ENCODE data around the gene SMURF1.

DNA sequence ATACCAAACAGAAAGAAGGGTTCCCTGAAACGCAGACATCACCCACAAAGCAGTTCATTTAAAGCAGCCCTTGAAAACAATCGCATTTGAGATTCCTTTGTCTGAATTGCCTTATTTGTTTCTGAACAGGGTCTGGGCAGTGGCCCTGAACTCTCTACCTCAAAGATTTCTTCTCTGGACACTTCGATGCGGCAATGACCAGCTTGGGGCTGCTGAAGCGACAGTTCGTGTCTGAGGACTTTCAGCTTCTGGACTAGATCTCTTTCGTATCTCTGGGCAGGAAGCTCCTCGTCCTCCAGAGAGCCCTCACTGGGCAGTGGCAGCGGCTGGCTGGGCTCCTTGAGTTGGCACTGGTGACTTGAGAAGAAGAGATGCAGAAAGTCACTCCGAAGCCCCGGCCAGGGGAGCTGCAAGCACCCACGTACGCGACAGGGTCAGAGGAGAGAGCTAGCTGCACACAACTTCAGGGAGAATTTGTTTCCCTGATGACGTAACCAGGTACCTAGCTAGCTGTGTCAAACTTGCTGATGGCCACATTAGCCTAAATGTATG is 96.3 kb downstream of the SMURF1 start:
- TF ChIP-seq PATZ1 (CRISPR knock-in tag; IDR thresholded peaks at IDR 0.05; ENCODE audit: borderline replicate concordance): no peak
- TF ChIP-seq PPARA (CRISPR knock-in tag; IDR thresholded peaks at IDR 0.05; ENCODE audit: borderline replicate concordance): no peak
- no peak for TF ChIP-seq ZFP30 (CRISPR knock-in tag; IDR thresholded peaks at IDR 0.05)
- no peak for TF ChIP-seq ZFP3 (CRISPR knock-in tag; IDR thresholded peaks at IDR 0.05)
- TF ChIP-seq, protein P1, sequence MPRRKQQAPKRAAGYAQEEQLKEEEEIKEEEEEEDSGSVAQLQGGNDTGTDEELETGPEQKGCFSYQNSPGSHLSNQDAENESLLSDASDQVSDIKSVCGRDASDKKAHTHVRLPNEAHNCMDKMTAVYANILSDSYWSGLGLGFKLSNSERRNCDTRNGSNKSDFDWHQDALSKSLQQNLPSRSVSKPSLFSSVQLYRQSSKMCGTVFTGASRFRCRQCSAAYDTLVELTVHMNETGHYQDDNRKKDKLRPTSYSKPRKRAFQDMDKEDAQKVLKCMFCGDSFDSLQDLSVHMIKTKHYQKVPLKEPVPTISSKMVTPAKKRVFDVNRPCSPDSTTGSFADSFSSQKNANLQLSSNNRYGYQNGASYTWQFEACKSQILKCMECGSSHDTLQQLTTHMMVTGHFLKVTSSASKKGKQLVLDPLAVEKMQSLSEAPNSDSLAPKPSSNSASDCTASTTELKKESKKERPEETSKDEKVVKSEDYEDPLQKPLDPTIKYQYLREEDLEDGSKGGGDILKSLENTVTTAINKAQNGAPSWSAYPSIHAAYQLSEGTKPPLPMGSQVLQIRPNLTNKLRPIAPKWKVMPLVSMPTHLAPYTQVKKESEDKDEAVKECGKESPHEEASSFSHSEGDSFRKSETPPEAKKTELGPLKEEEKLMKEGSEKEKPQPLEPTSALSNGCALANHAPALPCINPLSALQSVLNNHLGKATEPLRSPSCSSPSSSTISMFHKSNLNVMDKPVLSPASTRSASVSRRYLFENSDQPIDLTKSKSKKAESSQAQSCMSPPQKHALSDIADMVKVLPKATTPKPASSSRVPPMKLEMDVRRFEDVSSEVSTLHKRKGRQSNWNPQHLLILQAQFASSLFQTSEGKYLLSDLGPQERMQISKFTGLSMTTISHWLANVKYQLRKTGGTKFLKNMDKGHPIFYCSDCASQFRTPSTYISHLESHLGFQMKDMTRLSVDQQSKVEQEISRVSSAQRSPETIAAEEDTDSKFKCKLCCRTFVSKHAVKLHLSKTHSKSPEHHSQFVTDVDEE (CRISPR knock-in tag; IDR thresholded peaks at IDR 0.05): no peak
- no peak for TF ChIP-seq RARB (CRISPR knock-in tag; IDR thresholded peaks at IDR 0.05)
- no peak for TF ChIP-seq ESRRG (CRISPR knock-in tag; IDR thresholded peaks at IDR 0.05)
- no peak for TF ChIP-seq BACH2 (CRISPR knock-in tag; IDR thresholded peaks at IDR 0.05; ENCODE audit: borderline replicate concordance)
- TF ChIP-seq ZNF70 (CRISPR knock-in tag; IDR thresholded peaks at IDR 0.05): no peak
- TF ChIP-seq ARNTL (CRISPR knock-in tag; IDR thresholded peaks at IDR 0.05; ENCODE audit: borderline replicate concordance, low read depth): no peak
- no peak for TF ChIP-seq ZNF565 (CRISPR knock-in tag; conservative IDR thresholded peaks at IDR 0.05; ENCODE audit: low read depth)
- no peak for TF ChIP-seq ISL1 (CRISPR knock-in tag; IDR thresholded peaks at IDR 0.05)
- no peak for TF ChIP-seq CSRNP3 (CRISPR knock-in tag; IDR thresholded peaks at IDR 0.05)
- TF ChIP-seq, protein P2, sequence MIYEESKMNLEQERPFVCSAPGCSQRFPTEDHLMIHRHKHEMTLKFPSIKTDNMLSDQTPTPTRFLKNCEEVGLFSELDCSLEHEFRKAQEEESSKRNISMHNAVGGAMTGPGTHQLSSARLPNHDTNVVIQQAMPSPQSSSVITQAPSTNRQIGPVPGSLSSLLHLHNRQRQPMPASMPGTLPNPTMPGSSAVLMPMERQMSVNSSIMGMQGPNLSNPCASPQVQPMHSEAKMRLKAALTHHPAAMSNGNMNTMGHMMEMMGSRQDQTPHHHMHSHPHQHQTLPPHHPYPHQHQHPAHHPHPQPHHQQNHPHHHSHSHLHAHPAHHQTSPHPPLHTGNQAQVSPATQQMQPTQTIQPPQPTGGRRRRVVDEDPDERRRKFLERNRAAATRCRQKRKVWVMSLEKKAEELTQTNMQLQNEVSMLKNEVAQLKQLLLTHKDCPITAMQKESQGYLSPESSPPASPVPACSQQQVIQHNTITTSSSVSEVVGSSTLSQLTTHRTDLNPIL (CRISPR knock-in tag; IDR thresholded peaks at IDR 0.05; ENCODE audit: low read depth): no peak
